Stimulated activated CD8-positive, alpha-beta memory T cell treated with anti-CD3 and anti-CD28 coated beads, Interleukin-4, amount 100 ng/mL, for 4 hours (primary cell): ENCODE measurements around the gene SLC6A8.
"Not testable (repeated sequence)": the region's sequence is repeated elsewhere in the genome, so short reads cannot be mapped to it uniquely, and the experiment has no call there.

ENCODE experiments used
- DNase-seq, 2 donors: peaks; one replicate each; pipeline ENCODE4 v3.0.0-alpha.2; 2020; ENCODE audit warnings: low read depth in 2 of 2, low spot score in 1 of 2

The SLC6A8 gene

GRCh38 chrX:153671589-153672530, 15.9 kb upstream of the SLC6A8 start:
- DNase-seq = no peak

DNA sequence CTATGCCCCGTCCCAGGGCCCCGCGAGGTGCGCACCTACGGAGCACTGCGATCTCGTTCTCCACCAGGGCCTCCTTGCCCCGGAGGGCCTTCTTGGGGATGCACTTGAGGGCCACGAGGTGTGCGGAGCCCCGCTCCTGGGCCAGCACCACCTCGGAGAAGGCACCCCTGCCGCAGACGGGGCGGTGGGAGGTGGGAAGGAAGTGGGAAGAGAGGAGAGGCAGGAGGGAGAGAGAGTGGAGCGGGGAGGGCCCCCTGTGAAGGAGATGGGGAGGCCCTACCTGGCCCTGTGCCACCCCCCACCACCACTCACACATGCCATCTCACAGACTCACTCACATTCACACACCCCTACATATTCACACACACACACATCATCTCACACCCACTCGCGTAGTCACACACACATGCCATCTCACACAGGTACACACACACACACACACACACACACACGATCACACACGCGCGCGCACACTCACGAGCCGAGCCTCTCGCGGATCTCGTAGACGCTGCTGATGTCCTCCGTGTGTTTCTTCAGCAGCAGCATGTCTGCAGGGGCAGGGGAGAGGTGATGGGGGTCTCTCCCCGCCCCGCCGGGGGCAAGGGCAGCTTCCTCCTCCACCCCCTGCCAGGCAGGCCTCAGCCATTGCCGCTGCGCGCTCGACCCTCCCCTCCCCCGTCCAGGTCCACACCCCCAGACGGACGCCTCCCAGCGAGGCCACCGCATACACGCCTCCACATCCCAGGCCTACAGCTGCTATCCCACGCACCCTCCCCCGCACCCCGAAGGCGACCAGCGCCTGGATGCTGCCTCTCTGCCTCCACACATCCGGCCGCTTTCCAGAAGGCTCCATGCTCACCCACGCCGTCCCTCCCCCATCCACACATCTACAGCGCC, 14.9 kb upstream of the SLC6A8 start:
- no peak for DNase-seq

GRCh38 chrX:153673428-153674218, 14.1 kb upstream of the SLC6A8 start, which contains the start of gene PNCK:
Gene PNCK (minus strand): TSS chrX:153673813. CDS start chrX:153673076, 737 bp downstream.
- no peak for DNase-seq

DNA sequence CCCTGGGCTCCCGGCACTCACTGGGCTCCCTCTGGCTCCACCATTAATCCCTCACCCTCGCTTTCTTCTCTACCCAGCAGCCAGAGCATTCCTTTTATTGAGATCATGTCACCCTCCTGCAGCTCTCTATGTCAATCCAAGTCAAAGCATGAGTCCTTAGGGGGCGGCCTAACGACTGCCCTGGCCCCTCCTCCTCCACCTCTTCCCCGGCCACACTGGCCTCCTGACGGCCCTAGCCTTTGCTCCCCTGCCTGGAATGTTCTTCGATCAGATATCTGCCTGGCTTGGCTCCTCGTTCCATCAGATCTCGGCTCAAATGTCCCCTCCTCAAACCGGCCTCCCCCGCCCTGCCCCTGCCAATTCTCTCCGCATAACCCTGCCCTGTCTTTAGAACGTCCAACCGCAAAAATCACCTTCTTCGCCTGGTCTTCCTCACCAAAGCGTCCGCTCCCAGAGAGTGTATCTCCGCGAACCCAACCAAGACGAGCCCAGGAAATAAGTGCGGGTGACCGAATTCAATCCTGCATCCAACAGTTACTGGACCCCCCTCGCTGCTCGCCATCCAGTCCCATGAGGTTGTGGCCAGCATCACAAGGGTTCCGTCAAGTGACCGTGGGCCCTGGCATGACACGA, 13.4 kb upstream of the SLC6A8 start:
- no peak for DNase-seq

GRCh38 chrX:153681175-153681574, 6.6 kb upstream of the SLC6A8 start:
- DNase-seq = no peak

GRCh38 chrX:153683486-153683885, 4.2 kb upstream of the SLC6A8 start:
- not testable (repeated sequence) for DNase-seq

- no peak for DNase-seq
Measured at GRCh38 chrX:153684467-153685155, 3.1 kb upstream of the SLC6A8 start.

GRCh38 chrX:153685156-153685536, 2.6 kb upstream of the SLC6A8 start:
- DNase-seq = no peak

- DNase-seq = no peak
Measured at GRCh38 chrX:153685751-153686696, 1.7 kb upstream of the SLC6A8 start.

DNA sequence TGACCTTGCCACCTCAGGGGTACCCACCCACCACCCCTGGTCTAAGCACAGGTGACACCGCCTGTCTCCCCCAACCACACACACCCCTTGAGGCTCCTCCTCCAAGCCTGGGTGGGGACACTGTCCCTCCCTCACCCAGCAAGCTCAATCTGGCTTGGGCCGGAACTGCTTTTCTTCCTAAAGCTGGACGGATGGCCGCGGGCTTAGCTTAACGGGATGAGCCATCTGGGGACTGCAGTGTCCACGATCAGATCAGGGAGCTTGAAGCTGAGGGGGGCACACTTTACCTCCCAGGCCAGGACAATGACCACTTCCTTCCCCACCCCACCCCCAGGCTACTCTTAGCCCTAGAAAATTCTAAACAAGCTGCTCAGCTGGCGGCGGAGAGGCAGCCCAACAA, 1.0 kb upstream of the SLC6A8 start:
- no peak for DNase-seq

GRCh38 chrX:153688071-153688470, 345 bp downstream of the SLC6A8 start:
- no peak for DNase-seq

DNA sequence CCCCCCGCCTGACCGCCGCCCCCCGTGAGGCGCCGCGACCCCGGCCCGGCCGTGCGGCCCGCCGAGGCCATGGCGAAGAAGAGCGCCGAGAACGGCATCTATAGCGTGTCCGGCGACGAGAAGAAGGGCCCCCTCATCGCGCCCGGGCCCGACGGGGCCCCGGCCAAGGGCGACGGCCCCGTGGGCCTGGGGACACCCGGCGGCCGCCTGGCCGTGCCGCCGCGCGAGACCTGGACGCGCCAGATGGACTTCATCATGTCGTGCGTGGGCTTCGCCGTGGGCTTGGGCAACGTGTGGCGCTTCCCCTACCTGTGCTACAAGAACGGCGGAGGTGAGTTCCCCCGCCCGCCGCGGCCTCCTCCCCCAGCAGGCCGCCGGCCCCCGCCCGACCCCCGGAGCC, 780 bp downstream of the SLC6A8 start:
- no peak for DNase-seq

DNA sequence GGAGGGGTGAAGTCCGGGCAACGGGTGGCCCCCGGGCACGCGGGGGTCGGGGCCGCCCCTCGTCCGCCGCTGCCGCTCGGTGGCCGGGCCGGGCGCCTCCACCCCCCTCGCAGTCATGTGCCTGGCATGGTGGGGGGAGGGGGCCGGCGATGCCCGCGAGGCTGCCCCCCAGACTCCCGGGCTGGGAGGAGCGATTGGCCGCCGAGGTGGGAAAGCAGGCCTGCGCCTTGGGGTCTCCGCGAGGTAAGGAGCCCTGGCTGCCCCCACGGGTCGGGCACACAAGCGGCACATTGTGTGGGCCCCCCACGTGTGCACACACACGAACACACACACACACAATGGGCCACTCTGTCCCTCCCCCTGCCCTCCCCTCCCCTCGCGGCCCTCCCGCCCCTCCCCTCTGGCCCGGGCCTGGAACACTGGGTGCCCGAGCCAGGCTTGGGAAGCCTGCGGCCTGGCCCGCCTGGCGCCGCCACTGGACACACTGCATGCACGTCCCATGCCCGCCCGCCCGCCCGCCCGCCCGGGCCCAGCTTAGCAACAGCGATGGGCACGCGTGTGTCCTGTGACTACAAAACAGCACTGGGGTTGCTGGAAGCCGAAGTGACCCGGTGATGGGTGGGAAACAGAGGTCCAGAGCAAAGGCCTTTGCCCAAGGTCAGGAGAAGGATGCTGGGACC, 1.3 kb downstream of the SLC6A8 start:
- DNase-seq = no peak

DNA sequence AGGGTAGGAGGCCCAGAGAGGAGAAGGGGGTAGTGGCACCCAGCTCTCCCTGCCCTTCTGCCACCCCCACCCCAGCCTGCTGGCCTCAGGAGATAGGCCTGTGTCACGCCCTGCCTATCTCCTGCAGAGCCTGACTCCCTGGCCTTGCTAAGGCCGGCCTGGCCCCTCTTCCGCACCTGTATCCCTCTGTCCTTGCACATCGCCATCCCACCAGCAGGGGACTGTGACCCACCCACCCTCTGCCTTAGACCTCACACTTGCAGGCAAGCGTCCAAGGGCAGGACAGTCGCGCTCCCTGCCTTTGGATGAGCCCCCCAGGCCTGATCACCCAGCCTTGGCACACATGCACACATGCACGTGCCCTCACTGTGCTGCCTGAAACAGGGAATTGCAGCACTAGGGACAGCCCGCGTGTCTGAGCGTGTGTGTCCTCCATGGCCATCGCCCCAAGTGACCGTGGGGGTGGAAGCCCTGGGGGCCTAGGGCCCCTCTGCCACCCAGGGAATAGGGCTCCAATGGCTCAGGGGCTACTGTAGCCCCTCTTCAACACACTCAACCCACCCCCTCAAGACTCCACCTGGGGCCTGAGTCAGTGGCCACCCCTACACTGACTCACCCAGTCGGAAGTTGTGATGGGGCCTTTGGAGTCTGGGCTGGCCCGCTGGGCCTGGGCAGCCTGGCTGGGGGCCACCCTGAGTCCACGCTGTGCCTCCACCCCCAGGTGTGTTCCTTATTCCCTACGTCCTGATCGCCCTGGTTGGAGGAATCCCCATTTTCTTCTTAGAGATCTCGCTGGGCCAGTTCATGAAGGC, 2.1 kb downstream of the SLC6A8 start:
- no peak for DNase-seq

DNA sequence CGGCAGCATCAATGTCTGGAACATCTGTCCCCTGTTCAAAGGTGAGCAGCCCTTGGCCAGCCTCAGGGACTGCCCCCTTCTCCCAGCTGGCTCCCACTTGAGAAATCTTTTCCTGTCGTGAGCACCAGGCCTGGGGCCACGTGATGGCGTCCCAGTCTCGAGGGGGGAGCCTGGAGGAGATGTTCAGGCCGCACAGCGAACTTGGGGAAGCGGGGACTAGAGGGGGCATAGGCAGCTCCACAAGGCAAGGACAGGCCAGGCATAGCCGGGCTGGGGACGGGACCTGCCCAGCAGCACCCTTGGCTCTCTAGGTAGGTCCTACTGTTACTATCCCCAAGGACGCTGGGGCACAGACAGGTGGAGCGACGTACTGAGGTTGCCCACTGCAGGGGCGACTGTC, 2.7 kb downstream of the SLC6A8 start:
- DNase-seq = no peak

- not testable (repeated sequence) for DNase-seq
Measured at GRCh38 chrX:153691032-153691827, 3.5 kb downstream of the SLC6A8 start.

GRCh38 chrX:153692003-153692402, 4.3 kb downstream of the SLC6A8 start:
- no peak for DNase-seq
